Activated effector memory CD4-positive, alpha-beta T cell treated with Interleukin-2 at 50 U/mL for 16 hours (primary cell): ENCODE measurements around the gene CHST12.
"Not testable (repeated sequence)": the region's sequence is repeated elsewhere in the genome, so short reads cannot be mapped to it uniquely, and the experiment has no call there.

Experiments
- DNase-seq: peaks from one replicate; pipeline ENCODE4 v3.0.0-alpha.2; 2020

CHST12 gene

GRCh38 chr7:2379161-2379560 is 24.2 kb upstream of the CHST12 start:
- no peak for DNase-seq

DNA sequence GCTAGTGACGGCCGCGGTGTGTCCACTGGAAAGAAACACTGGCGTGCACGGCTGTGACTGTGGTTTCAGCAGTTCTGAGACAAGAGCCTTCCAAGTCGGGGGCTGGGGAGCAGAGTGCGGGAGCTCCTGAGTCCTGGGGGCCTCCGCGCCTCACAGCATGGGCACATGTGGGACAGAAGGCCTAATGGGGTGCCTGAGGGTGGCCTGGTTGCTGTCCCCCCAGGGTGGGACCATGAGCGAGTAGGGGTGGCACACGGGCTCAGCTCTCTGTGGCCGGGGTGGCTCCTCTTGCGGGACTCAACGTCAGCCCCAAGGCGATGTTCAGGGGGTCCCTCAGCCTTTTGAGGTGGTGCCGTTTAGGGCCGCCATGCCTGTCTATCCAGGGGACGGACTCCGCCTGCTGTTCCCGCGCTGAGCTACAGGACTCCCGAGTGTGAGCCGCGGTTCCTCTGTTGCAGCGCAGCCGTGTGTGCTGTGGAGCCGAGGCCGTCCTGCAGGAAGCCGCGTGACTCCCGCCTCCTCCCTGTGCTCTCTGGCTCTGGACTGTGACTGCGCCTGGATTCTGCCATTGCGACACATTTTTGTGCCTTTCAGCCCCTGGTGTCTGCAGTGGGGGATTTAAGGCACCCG is 23.5 kb upstream of the CHST12 start:
- no peak for DNase-seq

DNA sequence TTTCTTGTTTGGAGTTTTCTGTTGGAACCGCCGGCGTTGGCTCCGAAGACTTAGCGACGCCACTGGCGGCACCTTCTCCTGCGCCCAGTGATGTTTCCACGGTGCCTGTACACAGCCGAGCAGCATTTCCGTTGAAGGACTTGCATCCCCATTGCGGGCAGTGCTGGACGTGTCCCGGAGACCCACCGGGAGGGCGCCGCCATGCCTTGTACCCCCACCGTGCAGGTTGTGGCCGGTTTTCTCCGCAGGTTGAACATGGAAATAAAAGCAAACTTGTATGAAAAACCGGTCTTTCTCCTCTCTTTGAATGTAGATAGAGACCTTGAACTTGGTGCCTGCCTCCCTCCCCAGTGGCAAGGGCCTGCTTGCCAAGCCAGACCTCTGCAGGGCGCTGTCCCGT is 22.9 kb upstream of the CHST12 start:
- DNase-seq = no peak

- DNase-seq = no peak
Measured at GRCh38 chr7:2381227-2381626, 22.2 kb upstream of the CHST12 start.

GRCh38 chr7:2381881-2382509 is 21.4 kb upstream of the CHST12 start:
- DNase-seq = no peak

DNA sequence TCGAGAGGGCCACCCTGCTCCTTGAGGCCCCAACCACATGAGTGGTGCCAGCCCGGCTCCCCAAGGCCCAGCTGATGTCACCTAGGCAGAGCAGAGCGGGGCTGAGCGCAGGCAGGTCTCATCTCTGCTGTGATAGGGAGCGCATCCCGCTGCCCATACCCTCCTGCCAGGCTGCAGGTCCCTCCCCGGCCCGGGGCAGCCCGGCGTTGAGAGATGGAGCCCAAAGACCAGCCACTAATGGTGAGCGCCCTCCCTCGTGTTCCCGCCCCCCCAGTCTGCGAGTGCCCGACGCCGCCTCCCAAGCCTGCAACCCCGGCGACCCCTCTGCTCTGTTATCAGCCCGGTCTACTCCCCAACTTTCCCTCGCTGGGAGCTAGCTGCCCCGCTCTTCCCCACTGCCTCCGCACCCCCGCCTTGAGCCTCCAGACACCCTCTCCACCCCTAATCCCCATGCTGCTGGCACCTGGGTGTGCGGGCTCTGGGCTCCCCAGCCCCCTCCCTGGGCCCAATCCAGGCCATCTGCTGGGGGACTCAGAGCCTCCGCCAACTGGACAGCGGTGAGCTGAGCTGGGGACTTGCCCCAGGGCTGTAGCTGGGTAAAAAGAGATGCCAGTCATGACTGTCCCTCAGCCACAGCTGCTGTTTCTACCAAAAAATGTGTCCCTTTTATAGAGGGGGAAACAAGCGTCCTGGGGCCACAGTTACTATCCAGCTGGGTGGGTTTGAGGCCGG is 19.7 kb upstream of the CHST12 start:
- no peak for DNase-seq

GRCh38 chr7:2384354-2385243 is 18.8 kb upstream of the CHST12 start:
- DNase-seq = no peak

- DNase-seq = not testable (repeated sequence)
Measured at GRCh38 chr7:2386122-2386521, 17.3 kb upstream of the CHST12 start.

- no peak for DNase-seq
Measured at GRCh38 chr7:2386964-2387669, 16.3 kb upstream of the CHST12 start.

DNA sequence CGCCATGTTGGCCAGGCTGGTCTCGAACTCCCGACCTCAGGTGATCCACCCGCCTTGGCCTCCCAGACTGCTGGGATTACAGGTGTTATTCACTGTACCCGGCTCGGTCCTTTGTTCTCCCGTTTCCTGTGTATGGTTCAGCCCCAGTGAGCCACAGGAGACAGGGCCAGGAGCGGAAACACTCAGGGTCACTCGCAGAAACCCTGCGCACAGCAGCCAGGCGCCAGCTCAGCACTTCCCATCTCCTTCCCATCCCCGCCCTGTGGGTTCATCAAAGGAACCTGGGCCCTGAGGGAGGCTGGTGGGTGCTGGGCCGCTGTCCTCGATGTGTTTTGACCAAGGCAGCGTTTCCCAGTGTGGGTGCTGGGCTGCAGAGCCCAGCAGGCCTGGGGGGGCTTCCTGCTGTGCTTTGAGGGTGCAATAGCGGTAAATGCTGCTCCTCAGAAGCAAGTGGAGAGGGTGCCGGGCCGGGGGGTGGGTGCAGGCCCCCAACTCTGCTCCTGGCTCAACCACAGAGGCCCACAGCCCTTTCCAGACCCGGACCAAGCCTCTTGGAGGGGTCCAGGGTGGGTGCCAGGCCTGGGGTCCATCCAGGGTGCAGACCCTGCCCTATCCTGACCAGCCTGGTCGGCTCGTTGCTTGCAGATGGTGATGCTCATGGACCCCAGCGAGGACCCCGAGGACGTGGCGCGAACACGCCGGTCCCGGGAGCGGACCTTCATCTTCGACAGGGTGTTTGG is 15.3 kb upstream of the CHST12 start:
- DNase-seq = no peak

- DNase-seq = no peak
Measured at GRCh38 chr7:2388637-2388954, 14.8 kb upstream of the CHST12 start.

- DNase-seq = not testable (repeated sequence)
Measured at GRCh38 chr7:2390020-2390816, 13.2 kb upstream of the CHST12 start.

- no peak for DNase-seq
Measured at GRCh38 chr7:2393706-2394105, 9.7 kb upstream of the CHST12 start.

DNA sequence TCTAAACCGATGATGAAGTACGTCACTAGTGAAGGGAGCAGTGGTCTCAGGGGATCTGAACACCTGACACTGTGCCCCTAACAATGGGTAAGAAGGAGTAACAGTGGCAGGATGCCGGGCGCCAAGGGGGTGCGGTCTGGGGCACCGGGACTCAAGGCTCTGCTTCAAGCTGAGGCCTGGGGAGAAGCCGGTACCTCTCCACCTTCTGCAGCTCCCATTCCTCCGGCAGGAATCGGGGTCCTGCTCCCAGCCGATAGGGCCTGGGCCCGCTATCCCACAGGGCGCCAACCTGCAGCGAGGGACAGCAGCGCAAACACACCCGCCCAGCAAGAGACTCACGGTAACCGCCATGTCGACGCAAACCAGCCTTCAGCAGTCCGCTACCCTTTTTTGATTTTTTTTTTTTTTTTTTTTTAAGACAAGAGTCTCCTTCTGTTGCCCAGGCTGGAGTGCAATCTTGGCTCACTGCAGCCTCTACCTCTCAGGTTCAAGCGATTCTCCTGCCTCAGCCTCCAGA is 8.8 kb upstream of the CHST12 start:
- no peak for DNase-seq

DNA sequence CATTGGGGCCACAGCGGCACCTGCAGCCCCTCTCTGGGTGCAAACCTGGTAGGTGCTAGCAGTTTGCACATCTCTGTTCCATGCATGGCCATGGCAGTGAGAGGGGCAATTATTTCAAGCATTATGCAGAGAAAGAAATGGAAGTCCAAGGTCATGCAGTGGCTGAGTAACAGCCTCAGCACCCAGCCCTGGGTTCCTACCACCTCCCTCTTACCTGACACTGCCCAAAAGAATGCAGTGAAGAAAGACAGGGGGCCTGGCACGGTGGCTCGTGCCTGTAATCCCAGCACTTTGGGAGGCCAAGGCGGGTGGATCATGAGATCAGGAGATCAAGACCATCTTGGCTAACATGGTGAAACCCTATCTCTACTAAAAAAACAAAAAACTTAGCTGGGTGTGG is 4.9 kb upstream of the CHST12 start:
- no peak for DNase-seq

GRCh38 chr7:2399848-2400587 is 3.4 kb upstream of the CHST12 start:
- DNase-seq = no peak

- no peak for DNase-seq
Measured at GRCh38 chr7:2402687-2403013, 761 bp upstream of the CHST12 start.

GRCh38 chr7:2403718-2404648 is 572 bp downstream of the CHST12 start:
- DNase-seq = no peak

DNA sequence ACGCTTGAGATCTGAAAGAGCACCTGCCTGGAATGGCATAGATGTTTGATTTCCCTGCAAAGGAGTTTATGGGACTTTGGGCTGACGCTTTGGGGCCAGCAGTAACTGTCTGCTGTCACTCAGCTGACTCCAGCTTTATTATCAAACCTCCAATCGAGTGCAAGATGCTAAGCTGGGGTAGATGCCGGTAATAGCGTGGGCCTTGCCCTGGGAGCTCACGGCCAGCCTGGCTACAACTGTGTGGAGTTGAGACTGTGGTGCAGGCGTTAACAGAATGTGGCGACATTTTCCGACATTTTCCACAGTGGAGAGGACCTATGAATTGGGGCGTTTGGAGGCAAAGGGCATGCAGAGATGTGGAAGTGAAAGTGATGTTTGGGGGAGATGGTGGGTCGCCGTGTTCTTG is 1.3 kb downstream of the CHST12 start:
- no peak for DNase-seq
